ENCODE results near the gene KRTAP13-4. TPM values are rescaled to one million over a fixed set of nuclear protein-coding genes. Genes with fewer than 3 reads are reported as not detected.

Gene KRTAP13-4
- total and polyA plus RNA-seq, 12 donors = not detected

DNA sequence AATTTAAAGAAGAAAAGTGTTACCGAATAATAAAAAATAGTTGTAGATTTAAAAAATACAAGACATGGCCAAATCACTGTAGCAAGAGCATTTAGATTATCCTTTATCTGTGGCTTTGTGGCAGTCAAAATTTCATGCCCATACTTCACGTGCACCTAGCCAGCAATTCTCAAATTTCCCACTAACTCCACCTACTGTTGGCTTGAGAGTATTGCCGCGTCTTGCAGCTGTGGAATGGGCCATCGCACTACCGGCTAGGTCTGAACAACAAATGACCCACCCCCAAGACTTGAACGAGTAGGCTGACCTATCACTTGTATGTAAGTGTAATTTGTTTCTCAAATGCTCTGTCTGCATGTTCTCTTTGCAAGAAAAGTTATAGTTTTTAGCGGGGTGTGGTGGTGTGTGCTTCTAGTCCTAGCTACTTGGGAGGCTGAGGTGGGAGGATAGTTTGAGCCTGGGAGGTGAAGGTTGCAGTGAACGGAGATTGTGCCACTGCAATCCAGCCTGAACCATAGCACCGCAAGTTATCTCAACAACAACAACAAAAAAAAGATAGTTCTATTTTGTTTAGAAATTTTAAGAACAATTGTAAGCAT is 4.1 kb downstream of the KRTAP13-4 start:
- no peak overlapping the region for H3K4me3 ChIP-seq
- DNase-seq = peak in 2 of 7 donors; percentile 8 to 23
- TF ChIP-seq POLR2A (IDR thresholded peaks at IDR 0.05) = no peak
- TF ChIP-seq, protein P1, sequence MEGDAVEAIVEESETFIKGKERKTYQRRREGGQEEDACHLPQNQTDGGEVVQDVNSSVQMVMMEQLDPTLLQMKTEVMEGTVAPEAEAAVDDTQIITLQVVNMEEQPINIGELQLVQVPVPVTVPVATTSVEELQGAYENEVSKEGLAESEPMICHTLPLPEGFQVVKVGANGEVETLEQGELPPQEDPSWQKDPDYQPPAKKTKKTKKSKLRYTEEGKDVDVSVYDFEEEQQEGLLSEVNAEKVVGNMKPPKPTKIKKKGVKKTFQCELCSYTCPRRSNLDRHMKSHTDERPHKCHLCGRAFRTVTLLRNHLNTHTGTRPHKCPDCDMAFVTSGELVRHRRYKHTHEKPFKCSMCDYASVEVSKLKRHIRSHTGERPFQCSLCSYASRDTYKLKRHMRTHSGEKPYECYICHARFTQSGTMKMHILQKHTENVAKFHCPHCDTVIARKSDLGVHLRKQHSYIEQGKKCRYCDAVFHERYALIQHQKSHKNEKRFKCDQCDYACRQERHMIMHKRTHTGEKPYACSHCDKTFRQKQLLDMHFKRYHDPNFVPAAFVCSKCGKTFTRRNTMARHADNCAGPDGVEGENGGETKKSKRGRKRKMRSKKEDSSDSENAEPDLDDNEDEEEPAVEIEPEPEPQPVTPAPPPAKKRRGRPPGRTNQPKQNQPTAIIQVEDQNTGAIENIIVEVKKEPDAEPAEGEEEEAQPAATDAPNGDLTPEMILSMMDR (IDR thresholded peaks at IDR 0.05) = peak in 4 of 6 experiments; percentile 23 to 46 (median 40)
- 32 to 36% (median 34%) methylated on average over 10 of the region's 10 CpGs for WGBS, 4 donors
- H3K9me3 ChIP-seq (replicated peaks in 1 of 3) = no peaks in the 10 kb centered on the region
- no peaks in the 10 kb centered on the region for H3K36me3 ChIP-seq (replicated peaks in 1 of 2)
- intact Hi-C loops (cut with DNase I) = no loop called here
- no peaks in the 10 kb centered on the region for H3K27me3 ChIP-seq
- H3K27ac ChIP-seq = no peak overlapping the region
- H3K4me1 ChIP-seq (replicated peaks in 1 of 2) = no peaks in the 10 kb centered on the region

DNA sequence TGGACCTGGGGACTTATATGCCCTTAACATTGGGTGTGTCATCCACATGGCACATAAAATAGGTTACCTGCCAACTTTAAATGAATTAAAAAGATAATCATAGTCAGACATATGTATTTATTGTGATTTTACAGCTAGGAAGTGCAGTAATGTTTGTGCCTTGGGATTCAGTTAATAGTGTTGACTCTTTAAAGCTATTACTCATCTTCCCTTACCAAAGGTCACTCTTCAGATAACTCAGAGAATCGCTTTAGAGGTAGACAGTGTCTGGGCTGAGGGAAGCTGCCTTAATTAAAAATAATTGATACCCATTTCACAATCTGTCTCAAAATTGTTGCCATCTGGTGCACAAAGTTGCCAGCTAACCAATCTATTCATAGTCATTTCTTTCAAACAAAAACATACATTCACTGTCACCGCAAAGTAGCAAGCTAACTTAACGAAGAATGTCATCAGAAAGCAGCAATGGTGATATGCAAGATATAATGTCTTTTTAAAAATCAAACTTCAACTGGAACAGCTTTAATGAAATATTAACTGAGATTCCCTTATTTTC is 7.1 kb downstream of the KRTAP13-4 start:
- Histone ChIP-seq H3K27ac (no peak overlapping the region), H3K9me3 (replicated peaks in 1 of 3) (no peaks in the 10 kb centered on the region), H3K4me3 (no peak overlapping the region), H3K4me1 (replicated peaks in 1 of 2) (no peaks in the 10 kb centered on the region), H3K27me3 (no peaks in the 10 kb centered on the region), H3K36me3 (replicated peaks in 1 of 2) (no peaks in the 10 kb centered on the region)
- WGBS, 4 donors = 55 to 67% (median 62%) methylated on average over 3 of the region's 3 CpGs
- no peak for DNase-seq
- TF ChIP-seq POLR2A (IDR thresholded peaks at IDR 0.05) = no peak
- TF ChIP-seq, protein P1 (IDR thresholded peaks at IDR 0.05) = no peak
- intact Hi-C loops (cut with DNase I) = no loop called here

DNA sequence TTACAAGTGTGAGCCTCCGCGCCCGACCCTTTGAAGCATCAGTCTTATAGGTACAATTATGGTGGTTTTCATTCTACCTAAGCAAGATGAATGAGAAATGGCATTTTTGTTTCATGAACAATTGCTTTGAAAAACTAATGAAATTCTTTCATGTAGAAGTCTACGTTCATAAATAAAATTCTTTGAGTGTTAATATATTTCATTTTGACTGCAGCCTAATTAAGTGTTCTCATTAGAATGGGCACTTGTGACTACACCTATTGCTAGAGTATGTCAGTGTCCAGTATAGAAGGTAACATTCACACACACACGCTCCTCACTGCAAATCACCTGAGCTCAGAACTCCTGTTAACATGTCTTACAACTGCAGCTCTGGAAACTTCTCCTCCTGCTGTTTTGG is 10.0 kb downstream of the KRTAP13-4 start, which contains the start of gene KRTAP15-1:
TSS of gene KRTAP15-1 (plus strand) at position 301 of the 400 bp plus-strand sequence. CDS start at position 354, 53 bp downstream.
- no peaks in the 10 kb centered on the region for H3K4me1 ChIP-seq (replicated peaks in 1 of 2)
- H3K27ac ChIP-seq = no peak within 1 kb of the TSS
- TF ChIP-seq POLR2A (IDR thresholded peaks at IDR 0.05) = no peak
- TF ChIP-seq, protein P1 (IDR thresholded peaks at IDR 0.05) = no peak
- no peaks in the 10 kb centered on the region for H3K9me3 ChIP-seq (replicated peaks in 1 of 3)
- H3K36me3 ChIP-seq (replicated peaks in 1 of 2) = no peaks in the 10 kb centered on the region
- H3K4me3 ChIP-seq = no peak within 1 kb of the TSS
- H3K27me3 ChIP-seq = no peaks in the 10 kb centered on the region
- intact Hi-C loops (cut with DNase I) = no loop called here
- WGBS, 4 donors = 86 to 95% (median 89%) methylated on average over 5 of the region's 5 CpGs
- no peak for DNase-seq

DNA sequence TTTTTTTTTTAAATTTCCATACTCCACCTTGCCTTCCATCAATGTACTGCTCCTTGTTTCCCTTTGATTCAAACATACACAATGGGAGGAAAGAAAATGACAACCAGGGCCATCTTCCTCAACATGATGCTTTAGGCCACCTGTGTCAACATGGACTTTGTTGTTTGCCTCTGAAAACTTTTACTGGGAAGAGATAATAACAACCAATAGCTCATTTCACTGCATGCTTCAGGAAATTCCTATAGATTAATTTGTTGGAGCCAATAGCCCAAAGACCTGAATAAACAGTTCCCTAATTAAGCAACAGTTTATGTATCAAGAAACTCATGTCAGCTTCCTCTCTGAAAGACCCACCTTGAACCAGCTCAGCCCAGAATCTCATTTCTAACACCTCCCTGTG is 13.2 kb downstream of the KRTAP13-4 start:
- Histone ChIP-seq H3K36me3 (replicated peaks in 1 of 2) (no peaks in the 10 kb centered on the region), H3K27me3 (no peaks in the 10 kb centered on the region), H3K4me3 (no peak overlapping the region), H3K4me1 (replicated peaks in 1 of 2) (no peaks in the 10 kb centered on the region), H3K27ac (no peak overlapping the region), H3K9me3 (replicated peaks in 1 of 3) (no peaks in the 10 kb centered on the region)
- TF ChIP-seq, protein P1 (IDR thresholded peaks at IDR 0.05) = no peak
- no peak for TF ChIP-seq POLR2A (IDR thresholded peaks at IDR 0.05)
- DNase-seq = no peak
- intact Hi-C loops (cut with DNase I) = no loop called here

All from adrenal gland (tissue), 12 donors.